ENCODE data around the gene OTOS. TPM values are rescaled to one million over a fixed set of nuclear protein-coding genes. Genes with fewer than 3 reads are reported as not detected.
A peak's percentile ranks its signal among the peaks of the same experiment; 100 is the strongest.

OTOS gene
- total and polyA plus RNA-seq, 4 donors = not detected

DNA sequence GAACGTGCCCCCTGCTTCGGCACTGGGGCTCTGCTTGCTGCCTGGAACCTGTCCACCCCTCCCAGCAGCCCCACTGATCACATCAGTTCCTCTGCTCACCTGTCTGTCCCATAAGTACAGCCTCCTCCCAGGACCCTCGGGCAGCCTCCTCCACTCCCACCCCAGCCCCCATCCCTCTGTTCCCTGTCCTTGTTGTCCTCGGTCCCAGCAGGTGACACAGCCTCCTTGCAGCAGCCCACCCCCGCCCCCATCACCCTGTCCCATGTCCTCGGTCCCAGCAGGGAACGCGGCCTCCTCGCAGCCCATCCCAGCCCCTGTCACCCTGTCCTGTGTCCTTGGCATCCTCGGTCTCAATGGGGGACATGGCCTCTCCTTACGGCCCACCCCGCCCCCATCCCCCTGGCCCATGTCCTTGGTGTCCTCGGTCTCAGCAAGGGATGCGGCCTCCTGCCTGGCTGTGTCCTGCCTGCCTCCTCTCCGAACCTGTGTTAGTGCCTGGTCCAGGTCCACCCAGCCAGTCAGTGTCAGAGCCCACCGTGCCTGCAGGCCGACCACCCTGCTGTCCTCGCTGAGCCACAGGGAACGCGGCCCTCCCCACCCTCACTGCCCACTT is 4.3 kb upstream of the OTOS start (continued):
- TF ChIP-seq REST (IDR thresholded peaks at IDR 0.05) (no peak), FOXA1 (IDR thresholded peaks at IDR 0.05) (no peak), RAD21 (IDR thresholded peaks at IDR 0.05) (no peak), GABPA (IDR thresholded peaks at IDR 0.05 in 1 of 2, conservative IDR thresholded peaks at IDR 0.05 in 1 of 2) (no peak), YY1 (IDR thresholded peaks at IDR 0.05) (no peak), TAF1 (conservative IDR thresholded peaks at IDR 0.05) (no peak), RXRA (IDR thresholded peaks at IDR 0.05) (no peak)

DNA sequence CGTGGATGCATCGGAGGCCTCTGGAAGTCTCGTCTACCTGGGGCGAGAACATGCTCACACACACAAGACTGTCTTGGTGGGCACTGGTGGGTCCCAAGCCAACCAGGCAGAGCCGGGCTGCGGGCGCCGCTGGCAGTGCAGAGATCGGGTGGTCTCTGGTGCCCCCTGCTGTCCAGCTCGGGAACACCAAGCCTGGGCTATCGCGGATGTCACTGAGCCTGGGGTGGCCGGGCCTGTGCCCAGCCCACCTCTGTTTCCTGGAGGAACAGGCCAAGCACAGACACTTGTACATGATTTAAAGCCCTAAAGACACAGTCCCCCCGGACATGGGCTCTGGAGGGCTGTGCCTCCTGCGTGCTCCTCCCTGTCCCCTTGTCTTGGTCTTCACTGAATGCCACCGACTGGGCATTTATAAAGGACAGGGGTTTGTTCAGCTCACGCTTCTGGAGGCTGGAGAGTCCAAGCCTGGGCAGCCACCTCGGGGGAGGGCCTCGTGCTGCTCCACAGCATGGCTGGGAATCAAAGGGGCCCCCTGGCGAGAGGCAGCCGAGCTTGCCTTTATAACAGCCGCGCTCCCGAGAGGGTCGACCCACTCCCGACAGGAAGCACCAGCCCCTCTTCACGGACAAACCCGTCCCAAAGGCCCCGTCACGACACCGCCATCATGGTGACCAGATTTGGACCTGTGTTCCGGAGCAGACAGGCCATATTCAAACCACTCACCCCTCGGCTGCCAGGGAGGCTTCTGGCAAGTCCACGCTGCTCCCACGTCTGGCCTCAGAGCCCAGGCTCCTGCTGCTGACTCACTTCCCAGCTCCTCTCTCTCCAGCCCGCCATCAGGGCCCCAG is 3.6 kb upstream of the OTOS start:
- H3K4me3 ChIP-seq (ENCODE audit: low read depth in 1 of 3, low read length in 3 of 3) = no peak overlapping the region
- no peaks in the 10 kb centered on the region for H3K36me3 ChIP-seq (ENCODE audit: control insufficient read depth in 4 of 4, insufficient read depth in 3 of 4, low read depth in 1 of 4, low read length in 3 of 4)
- no peak overlapping the region for H3K9ac ChIP-seq (ENCODE audit: low read depth in 1 of 2, low read length in 2 of 2)
- H3K9me3 ChIP-seq (ENCODE audit: control insufficient read depth in 4 of 4, low read length in 3 of 4) = no peaks in the 10 kb centered on the region
- H3K4me1 ChIP-seq (ENCODE audit: control insufficient read depth in 4 of 4, insufficient read depth in 4 of 4, low read length in 3 of 4) = no peaks in the 10 kb centered on the region
- H3K27me3 ChIP-seq (ENCODE audit: control insufficient read depth in 4 of 4, insufficient read depth in 4 of 4, low read length in 3 of 4) = peaks cover 0 to 2% (median 0%) of the 10 kb centered on the region in 4 donors
- TF ChIP-seq RAD21 (IDR thresholded peaks at IDR 0.05) (peak; percentile 90 to 95), EGR1 (IDR thresholded peaks at IDR 0.05; ENCODE audit: low read depth in 2 of 2) (no peak)
- TF ChIP-seq, protein P1, sequence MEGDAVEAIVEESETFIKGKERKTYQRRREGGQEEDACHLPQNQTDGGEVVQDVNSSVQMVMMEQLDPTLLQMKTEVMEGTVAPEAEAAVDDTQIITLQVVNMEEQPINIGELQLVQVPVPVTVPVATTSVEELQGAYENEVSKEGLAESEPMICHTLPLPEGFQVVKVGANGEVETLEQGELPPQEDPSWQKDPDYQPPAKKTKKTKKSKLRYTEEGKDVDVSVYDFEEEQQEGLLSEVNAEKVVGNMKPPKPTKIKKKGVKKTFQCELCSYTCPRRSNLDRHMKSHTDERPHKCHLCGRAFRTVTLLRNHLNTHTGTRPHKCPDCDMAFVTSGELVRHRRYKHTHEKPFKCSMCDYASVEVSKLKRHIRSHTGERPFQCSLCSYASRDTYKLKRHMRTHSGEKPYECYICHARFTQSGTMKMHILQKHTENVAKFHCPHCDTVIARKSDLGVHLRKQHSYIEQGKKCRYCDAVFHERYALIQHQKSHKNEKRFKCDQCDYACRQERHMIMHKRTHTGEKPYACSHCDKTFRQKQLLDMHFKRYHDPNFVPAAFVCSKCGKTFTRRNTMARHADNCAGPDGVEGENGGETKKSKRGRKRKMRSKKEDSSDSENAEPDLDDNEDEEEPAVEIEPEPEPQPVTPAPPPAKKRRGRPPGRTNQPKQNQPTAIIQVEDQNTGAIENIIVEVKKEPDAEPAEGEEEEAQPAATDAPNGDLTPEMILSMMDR (IDR thresholded peaks at IDR 0.05; ENCODE audit: low read depth, low read length, missing input control) = peak; percentile 95
- 38% methylated on average over 36 of the region's 36 CpGs for WGBS
- peak; percentile 87 for DNase-seq (ENCODE audit: low spot score)
- H3K27ac ChIP-seq (ENCODE audit: low read depth in 1 of 2, low read length in 2 of 2) = no peak overlapping the region

DNA sequence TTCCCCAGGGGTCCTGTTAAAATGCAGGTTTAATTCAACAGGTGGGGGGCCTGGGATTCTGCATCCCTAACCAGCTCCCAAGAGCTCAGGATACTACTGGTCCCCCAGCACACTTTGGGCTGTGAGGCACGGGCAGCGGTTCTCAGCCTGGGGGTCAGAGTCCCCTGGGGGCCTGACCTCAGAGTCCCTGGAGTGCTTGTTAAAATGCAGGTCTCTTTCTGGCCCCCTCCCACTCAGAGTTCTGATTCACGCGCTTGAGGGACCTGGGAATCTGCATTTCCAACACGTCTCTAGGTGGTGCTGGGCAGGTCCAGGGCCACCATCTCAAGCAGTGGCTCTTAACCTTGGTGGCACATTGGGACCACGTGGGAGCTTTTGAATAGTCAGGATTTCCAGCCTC is 2.8 kb upstream of the OTOS start:
- H3K4me1 ChIP-seq (ENCODE audit: control insufficient read depth in 4 of 4, insufficient read depth in 4 of 4, low read length in 3 of 4) = no peaks in the 10 kb centered on the region
- 66% methylated on average over 6 of the region's 6 CpGs for WGBS
- no peak for TF ChIP-seq RXRA (IDR thresholded peaks at IDR 0.05)
- TF ChIP-seq HNF4A (conservative IDR thresholded peaks at IDR 0.05) = no peak
- TF ChIP-seq EGR1 (IDR thresholded peaks at IDR 0.05; ENCODE audit: low read depth in 2 of 2) = no peak
- H3K4me3 ChIP-seq (ENCODE audit: low read depth in 1 of 3, low read length in 3 of 3) = no peak overlapping the region
- no peaks in the 10 kb centered on the region for H3K9me3 ChIP-seq (ENCODE audit: control insufficient read depth in 4 of 4, low read length in 3 of 4)
- H3K27ac ChIP-seq (ENCODE audit: low read depth in 1 of 2, low read length in 2 of 2) = no peak overlapping the region
- H3K36me3 ChIP-seq (ENCODE audit: control insufficient read depth in 4 of 4, insufficient read depth in 3 of 4, low read depth in 1 of 4, low read length in 3 of 4) = no peaks in the 10 kb centered on the region
- no peak for DNase-seq (ENCODE audit: low spot score)
- H3K9ac ChIP-seq (ENCODE audit: low read depth in 1 of 2, low read length in 2 of 2) = no peak overlapping the region
- H3K27me3 ChIP-seq (ENCODE audit: control insufficient read depth in 4 of 4, insufficient read depth in 4 of 4, low read length in 3 of 4) = peaks cover 0 to 2% (median 0%) of the 10 kb centered on the region in 4 donors

Data from liver (tissue), 9 donors.